ENCODE results near the gene SNRPA.

Gene SNRPA

GRCh38 chr19:40756502-40757110 is 5.6 kb downstream of the SNRPA start:
- TF ChIP-seq CTCF (IDR thresholded peaks at IDR 0.05), result no peak

- TF ChIP-seq CTCF (IDR thresholded peaks at IDR 0.05), result no peak
Observed at GRCh38 chr19:40758491-40758890, 7.5 kb downstream of the SNRPA start.

GRCh38 chr19:40759352-40759751 is 8.3 kb downstream of the SNRPA start:
- TF ChIP-seq CTCF (IDR thresholded peaks at IDR 0.05), result no peak

- TF ChIP-seq CTCF (IDR thresholded peaks at IDR 0.05), result no peak
Observed at GRCh38 chr19:40762754-40763470, 11.9 kb downstream of the SNRPA start.

- TF ChIP-seq CTCF (IDR thresholded peaks at IDR 0.05), result no peak
Observed at GRCh38 chr19:40763526-40763925, 12.5 kb downstream of the SNRPA start.

GRCh38 chr19:40763963-40764362 is 13.0 kb downstream of the SNRPA start:
- TF ChIP-seq CTCF (IDR thresholded peaks at IDR 0.05), result no peak

GRCh38 chr19:40768869-40769268 is 17.9 kb downstream of the SNRPA start:
- TF ChIP-seq CTCF (IDR thresholded peaks at IDR 0.05), result no peak
